ENCODE data around the gene MUC5B.

Gene MUC5B

DNA sequence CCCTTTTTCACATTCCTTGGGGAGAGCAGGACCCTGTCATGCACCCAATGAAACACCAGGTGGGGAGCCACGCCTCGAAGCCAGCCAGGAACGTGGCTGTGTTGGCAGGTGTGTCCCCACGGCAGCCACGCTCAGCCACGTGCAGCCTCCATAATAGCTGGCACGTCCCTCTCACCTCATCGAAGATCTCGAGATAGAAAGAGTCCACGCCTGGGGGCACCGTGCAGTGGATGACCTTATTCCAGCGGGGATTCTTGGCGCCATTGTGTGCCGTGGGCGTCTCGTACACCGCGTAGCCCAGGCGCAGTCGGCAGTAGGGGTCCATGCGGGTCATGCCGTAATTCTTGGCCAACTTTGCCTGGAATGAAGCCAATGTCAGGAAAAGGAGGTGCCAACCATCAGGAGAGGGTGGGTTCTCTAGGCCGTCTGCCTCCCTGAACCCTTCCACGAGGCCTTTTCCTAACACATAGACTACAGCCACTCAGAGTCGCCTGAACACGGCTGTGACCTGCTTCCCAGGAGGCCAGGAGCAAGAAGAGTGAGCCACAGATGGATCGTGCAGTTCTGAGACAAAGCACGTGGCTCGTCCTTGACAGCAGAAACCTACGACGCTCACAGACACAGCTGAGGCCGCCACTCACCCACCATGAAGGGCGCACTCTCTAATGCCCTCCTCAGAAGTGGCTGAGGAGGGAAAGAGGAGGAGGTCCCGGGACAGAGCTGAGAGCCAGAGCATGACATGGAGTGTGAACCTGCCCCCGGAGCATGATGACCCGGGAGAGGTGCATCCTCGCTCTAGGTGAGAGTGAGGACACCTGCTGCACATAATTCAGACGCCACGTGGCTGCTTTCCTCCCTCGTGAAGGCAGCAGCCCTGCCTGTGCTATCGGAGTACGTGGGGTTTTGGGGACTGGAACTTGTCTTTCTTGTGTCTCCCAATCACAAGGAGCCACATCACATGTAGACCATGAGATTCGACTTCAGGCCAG is 67.5 kb downstream of the MUC5B start:
- no peak overlapping the region for H3K4me2 ChIP-seq (ENCODE audit: low read length)
- H3K9me3 ChIP-seq (replicated peaks; ENCODE audit: low read length) = no peaks in the 10 kb centered on the region
- H3K4me1 ChIP-seq (ENCODE audit: control insufficient read depth, insufficient read depth, low read length) = no peaks in the 10 kb centered on the region
- H3K27me3 ChIP-seq (ENCODE audit: control insufficient read depth, insufficient read depth, low read length) = no peaks in the 10 kb centered on the region
- no peak overlapping the region for H3K9ac ChIP-seq (ENCODE audit: low read depth, low read length)
- H3K4me3 ChIP-seq (ENCODE audit: low read length) = no peak overlapping the region
- peaks cover 64% of the 10 kb centered on the region for H3K36me3 ChIP-seq (ENCODE audit: insufficient read depth, low read length)

DNA sequence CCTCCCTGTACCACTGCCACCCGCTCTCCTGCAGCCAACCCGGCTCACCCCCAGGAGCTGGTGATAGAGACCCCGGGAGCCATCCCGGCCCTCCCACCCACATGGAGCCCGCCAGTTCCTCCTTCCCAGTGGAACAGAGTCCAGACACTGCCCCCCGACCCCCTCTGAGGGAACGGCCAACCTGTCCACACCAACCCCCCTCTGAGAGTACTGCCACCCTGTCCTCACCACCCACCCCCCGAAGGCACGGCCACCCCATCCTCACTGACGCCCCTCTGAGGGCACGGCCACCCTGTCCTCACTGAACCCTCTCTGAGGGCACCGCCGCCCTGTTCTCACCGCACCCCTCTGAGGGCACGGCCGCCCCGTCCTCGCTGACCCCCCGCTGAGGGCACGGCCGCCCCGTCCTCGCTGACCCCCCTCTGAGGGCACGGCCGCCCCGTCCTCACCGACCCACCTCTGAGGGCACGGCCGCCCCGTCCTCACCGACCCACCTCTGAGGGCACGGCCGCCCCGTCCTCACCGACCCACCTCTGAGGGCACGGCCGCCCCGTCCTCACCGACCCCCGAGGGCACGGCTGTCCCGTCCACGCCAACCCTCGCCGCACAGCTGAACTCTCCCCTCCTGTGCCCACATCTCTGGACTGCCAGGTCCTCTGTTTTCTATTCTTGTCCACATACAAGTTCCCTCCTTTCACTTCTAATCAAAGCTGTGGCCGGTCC is 68.6 kb downstream of the MUC5B start:
- Histone ChIP-seq H3K4me1 (ENCODE audit: control insufficient read depth, insufficient read depth, low read length) (no peaks in the 10 kb centered on the region), H3K9ac (ENCODE audit: low read depth, low read length) (no peak overlapping the region), H3K4me3 (ENCODE audit: low read length) (no peak overlapping the region), H3K36me3 (ENCODE audit: insufficient read depth, low read length) (peaks cover 57% of the 10 kb centered on the region), H3K27me3 (ENCODE audit: control insufficient read depth, insufficient read depth, low read length) (no peaks in the 10 kb centered on the region), H3K4me2 (ENCODE audit: low read length) (no peak overlapping the region), H3K9me3 (replicated peaks; ENCODE audit: low read length) (no peaks in the 10 kb centered on the region)

DNA sequence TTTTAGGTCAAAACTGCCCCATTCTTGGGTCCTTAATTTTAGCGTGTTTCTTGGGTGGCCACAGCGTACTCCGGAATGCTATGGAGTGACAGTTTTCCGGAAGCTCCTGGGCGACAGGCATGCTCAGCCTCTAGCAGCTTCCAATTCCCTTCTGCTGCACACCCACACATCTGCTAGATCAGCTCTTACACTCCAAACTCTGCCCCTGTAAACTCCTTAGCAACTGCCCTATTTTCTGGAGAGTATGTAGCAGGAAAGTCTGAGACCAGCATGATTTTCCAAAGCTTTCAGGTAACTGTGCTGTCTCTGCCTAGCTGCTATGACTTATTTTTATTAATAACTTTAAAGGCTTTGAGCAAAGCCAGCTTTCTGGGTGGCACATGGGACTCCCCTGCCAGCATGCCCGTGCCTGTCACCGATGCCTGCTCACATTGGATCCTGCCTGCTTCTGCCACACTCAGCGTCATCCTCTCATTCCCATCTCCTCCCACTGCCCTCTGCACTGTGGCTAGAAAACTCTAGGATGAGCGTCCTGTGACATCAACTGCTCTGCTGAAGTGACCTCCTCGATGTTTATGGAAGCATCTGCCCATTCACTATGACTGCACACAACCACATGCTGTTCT is 69.3 kb downstream of the MUC5B start:
- no peak overlapping the region for H3K4me2 ChIP-seq (ENCODE audit: low read length)
- no peak overlapping the region for H3K9ac ChIP-seq (ENCODE audit: low read depth, low read length)
- H3K27me3 ChIP-seq (ENCODE audit: control insufficient read depth, insufficient read depth, low read length) = no peaks in the 10 kb centered on the region
- no peak overlapping the region for H3K4me3 ChIP-seq (ENCODE audit: low read length)
- H3K9me3 ChIP-seq (replicated peaks; ENCODE audit: low read length) = no peaks in the 10 kb centered on the region
- H3K4me1 ChIP-seq (ENCODE audit: control insufficient read depth, insufficient read depth, low read length) = no peaks in the 10 kb centered on the region
- H3K36me3 ChIP-seq (ENCODE audit: insufficient read depth, low read length) = peaks cover 53% of the 10 kb centered on the region

DNA sequence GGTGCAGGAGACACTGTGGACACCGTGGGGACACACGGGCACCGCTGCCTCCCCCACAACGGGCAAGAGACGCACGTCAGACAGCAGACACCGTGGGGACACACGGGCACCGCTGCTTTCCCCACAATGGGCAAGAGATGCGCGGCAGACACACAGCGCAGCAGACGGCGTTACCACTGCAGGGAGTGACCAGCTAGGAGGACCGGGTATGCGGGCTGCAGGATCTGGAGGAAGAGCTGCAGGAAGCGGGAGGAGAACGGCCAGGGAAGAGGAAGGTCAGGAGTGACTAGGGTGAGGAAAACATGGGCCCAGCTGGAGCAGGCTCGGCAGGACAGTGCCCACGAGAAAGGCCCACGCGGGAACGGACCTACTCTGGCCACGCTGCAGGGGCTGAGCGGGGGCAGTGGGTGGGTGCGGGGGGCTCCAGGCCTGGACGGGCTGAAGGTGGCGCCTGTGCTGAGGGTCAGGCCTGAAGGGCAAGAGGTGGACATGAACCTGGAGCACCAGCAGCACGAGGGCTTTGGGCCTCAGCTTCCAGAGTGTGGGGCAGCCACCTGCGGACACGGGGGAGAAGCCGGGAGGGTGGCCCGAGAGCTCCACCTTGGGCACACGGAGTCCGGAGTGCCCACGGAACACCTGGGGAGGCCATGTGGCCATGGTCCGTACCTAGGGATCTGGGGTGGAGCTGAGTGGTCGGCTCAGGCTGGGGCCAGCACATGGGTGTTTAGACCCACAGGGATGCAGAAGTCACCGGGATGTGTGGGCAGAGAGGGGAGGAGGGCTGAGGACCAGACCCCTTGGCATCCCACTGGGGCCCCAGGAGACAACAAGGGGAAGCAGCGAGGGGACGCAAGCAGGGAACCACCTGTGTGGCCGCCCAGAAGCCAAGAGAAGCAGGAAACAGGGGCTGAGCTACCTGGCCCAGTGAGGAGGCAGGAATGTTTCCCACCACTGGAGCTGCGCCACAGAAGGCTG is 70.1 kb downstream of the MUC5B start:
- Histone ChIP-seq H3K9me3 (replicated peaks; ENCODE audit: low read length) (no peaks in the 10 kb centered on the region), H3K4me1 (ENCODE audit: control insufficient read depth, insufficient read depth, low read length) (peaks cover 3% of the 10 kb centered on the region), H3K27me3 (ENCODE audit: control insufficient read depth, insufficient read depth, low read length) (no peaks in the 10 kb centered on the region), H3K36me3 (ENCODE audit: insufficient read depth, low read length) (peaks cover 60% of the 10 kb centered on the region), H3K9ac (ENCODE audit: low read depth, low read length) (no peak overlapping the region), H3K4me2 (ENCODE audit: low read length) (no peak overlapping the region), H3K4me3 (ENCODE audit: low read length) (no peak overlapping the region)

DNA sequence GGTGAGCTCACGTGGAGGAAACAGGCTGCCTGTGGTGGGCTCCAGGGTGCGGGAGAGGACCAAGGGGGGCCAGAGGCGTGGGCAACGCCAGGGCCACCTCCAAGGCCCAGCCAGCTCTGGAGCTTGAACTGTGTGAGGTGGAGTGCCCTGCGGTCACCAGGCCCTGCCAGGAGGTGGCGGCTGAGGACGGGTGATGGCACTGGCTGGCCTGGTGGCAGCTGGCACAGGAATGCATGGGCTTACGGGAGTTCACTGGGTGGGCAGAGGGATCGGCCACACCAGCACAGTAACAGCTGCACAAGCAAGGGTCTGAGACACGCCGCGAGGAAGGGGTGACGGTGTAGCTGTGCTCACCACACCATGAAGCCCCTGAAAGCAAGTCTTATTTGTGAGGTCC is 70.8 kb downstream of the MUC5B start:
- Histone ChIP-seq H3K4me1 (ENCODE audit: control insufficient read depth, insufficient read depth, low read length) (peaks cover 10% of the 10 kb centered on the region), H3K4me3 (ENCODE audit: low read length) (no peak overlapping the region), H3K4me2 (ENCODE audit: low read length) (no peak overlapping the region), H3K36me3 (ENCODE audit: insufficient read depth, low read length) (peaks cover 55% of the 10 kb centered on the region), H3K9ac (ENCODE audit: low read depth, low read length) (no peak overlapping the region), H3K27me3 (ENCODE audit: control insufficient read depth, insufficient read depth, low read length) (no peaks in the 10 kb centered on the region), H3K9me3 (replicated peaks; ENCODE audit: low read length) (no peaks in the 10 kb centered on the region)

DNA sequence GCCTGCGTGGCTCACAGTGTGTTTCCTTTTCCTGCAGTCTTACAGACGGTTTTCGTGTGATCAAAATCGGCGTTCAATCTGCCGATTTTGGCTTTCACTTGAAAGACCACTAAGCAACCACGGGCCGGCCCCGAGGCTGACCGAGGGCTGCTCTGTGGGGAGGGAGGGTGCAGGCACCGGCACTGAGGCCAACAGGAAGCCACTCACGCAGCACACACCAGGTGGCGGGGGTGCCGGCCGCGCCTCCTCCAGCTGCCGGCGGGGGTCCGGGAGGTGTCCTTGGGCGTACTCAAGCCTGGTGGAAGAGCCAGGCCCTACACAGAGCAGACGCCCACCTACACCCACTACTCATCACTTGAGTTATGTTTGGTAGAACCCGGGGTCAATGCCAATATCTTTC is 72.2 kb downstream of the MUC5B start:
- no peak overlapping the region for H3K9ac ChIP-seq (ENCODE audit: low read depth, low read length)

DNA sequence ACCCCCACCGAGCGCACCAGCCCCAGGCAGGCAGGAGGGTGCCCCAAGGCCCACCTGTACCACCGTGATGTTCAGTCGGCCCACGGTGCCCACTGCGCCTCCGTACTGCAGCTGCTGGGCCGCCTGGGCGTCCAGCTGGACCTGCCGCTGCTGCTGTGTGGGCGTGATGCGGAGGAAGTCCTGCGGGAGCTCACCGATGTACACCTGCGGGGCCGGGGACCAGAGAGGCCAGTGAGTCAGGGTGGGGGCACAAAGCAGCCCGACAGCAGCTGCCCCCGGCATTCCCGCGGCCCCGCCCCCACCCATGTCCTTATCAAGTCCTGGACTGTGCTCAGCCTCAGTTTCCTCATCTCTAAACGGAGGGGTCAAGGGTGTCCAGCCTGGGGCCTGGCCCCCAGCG is 72.7 kb downstream of the MUC5B start:
- peaks cover 22% of the 10 kb centered on the region for H3K4me1 ChIP-seq (ENCODE audit: control insufficient read depth, insufficient read depth, low read length)
- H3K9me3 ChIP-seq (replicated peaks; ENCODE audit: low read length) = no peaks in the 10 kb centered on the region
- no peak overlapping the region for H3K4me2 ChIP-seq (ENCODE audit: low read length)
- H3K9ac ChIP-seq (ENCODE audit: low read depth, low read length) = no peak overlapping the region
- H3K36me3 ChIP-seq (ENCODE audit: insufficient read depth, low read length) = peaks cover 39% of the 10 kb centered on the region
- no peaks in the 10 kb centered on the region for H3K27me3 ChIP-seq (ENCODE audit: control insufficient read depth, insufficient read depth, low read length)
- H3K4me3 ChIP-seq (ENCODE audit: low read length) = no peak overlapping the region

More for the DNA sequence above, 72.2 kb downstream of the MUC5B start:
- Histone ChIP-seq H3K4me1 (ENCODE audit: control insufficient read depth, insufficient read depth, low read length) (peaks cover 22% of the 10 kb centered on the region), H3K9me3 (replicated peaks; ENCODE audit: low read length) (no peaks in the 10 kb centered on the region), H3K4me3 (ENCODE audit: low read length) (no peak overlapping the region), H3K36me3 (ENCODE audit: insufficient read depth, low read length) (peaks cover 41% of the 10 kb centered on the region), H3K4me2 (ENCODE audit: low read length) (no peak overlapping the region), H3K27me3 (ENCODE audit: control insufficient read depth, insufficient read depth, low read length) (no peaks in the 10 kb centered on the region)

DNA sequence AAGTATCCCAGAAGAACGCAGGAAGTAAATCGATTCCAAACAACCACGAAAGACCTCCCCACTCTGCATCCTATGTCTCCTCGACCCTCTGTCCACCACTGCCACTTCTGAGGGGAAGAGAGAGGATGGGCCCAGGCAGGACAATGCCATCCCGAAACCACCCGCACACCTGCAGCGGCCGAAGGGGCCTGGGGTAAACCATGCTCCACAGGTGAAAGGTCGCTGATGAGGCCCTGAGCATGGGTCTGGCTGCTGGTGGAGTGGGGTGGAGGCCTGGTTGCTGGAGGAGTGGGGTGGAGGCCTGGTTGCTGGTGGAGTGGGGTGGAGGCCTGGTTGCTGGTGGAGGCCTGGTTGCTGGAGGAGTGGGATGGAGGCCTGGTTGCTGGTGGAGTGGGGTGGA is 73.4 kb downstream of the MUC5B start:
- Histone ChIP-seq H3K9ac (ENCODE audit: low read depth, low read length) (no peak overlapping the region), H3K4me3 (ENCODE audit: low read length) (no peak overlapping the region), H3K4me1 (ENCODE audit: control insufficient read depth, insufficient read depth, low read length) (peaks cover 22% of the 10 kb centered on the region), H3K9me3 (replicated peaks; ENCODE audit: low read length) (no peaks in the 10 kb centered on the region), H3K4me2 (ENCODE audit: low read length) (no peak overlapping the region), H3K27me3 (ENCODE audit: control insufficient read depth, insufficient read depth, low read length) (no peaks in the 10 kb centered on the region), H3K36me3 (ENCODE audit: insufficient read depth, low read length) (peaks cover 39% of the 10 kb centered on the region)

DNA sequence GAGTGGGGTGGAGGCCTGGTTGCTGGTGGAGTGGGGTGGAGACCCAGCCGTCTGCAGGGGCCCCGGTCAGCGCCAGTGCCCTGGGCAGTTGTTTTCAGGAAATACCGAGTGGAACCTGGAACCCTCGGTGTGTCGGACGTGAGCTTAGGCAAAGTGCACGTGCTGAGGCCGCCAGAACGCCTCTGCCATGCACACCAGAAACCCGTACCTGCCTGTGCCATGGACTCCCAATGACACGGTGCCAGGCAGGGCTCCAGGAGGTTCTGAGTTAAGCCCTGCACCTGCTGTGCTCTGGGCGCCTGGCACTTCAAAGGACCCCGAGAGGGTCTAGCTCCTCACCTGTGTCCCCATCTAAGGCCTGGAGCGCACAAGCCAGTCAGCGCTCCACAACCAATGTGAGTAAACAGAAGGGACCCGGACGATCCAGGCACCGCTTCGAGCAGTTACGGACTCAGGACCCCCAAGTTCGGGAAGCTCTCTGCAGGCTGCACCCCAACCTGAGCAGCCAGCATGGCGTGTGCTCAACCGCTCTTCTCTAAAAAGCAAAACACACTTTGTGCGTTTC is 74.2 kb downstream of the MUC5B start:
- Histone ChIP-seq H3K36me3 (ENCODE audit: insufficient read depth, low read length) (peaks cover 41% of the 10 kb centered on the region), H3K4me2 (ENCODE audit: low read length) (no peak overlapping the region), H3K4me3 (ENCODE audit: low read length) (no peak overlapping the region), H3K9ac (ENCODE audit: low read depth, low read length) (no peak overlapping the region), H3K9me3 (replicated peaks; ENCODE audit: low read length) (no peaks in the 10 kb centered on the region), H3K27me3 (ENCODE audit: control insufficient read depth, insufficient read depth, low read length) (no peaks in the 10 kb centered on the region), H3K4me1 (ENCODE audit: control insufficient read depth, insufficient read depth, low read length) (peaks cover 22% of the 10 kb centered on the region)

DNA sequence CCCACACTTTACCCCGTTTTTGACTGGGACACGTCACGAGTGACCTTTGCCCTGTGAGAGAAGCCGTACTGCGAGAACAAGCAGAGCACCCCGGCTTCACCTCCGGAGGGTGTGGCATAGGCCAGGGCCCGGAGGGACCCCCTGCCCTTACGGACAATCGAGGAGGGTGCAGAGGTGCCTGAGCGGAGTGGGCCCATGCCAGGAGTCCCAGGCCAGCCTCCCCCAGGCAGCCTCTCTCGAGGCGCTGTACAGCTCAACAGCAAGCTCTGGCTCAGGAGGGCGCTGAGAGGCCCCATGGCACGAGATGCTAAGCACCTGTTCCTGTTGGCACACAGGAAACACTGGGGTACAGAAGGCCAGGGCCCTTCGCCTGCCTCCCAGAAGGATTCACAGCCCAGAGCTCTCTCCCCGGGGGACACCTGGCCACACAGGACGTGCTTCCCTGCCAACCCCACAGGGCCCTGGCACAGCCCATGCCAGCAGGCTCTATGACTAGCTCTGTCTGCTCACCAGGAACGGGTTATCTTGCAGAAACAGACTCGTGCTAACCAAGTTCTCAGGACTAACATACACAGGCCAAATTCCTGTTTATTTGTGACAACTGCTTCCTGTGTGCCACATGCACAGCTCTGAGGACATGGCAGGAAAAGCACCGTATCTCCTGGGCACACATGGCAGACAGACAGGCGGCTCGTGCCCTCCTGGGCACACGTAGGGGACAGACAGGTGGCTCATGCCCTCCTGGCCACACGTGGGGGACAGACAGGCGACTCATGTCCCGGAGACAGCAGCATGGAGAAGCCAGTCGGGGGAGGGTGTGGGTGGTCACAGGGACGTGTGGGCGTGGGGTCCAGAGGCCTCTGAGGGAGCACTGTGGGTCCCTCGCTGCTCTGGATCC is 75.0 kb downstream of the MUC5B start:
- no peak overlapping the region for H3K4me2 ChIP-seq (ENCODE audit: low read length)
- H3K9ac ChIP-seq (ENCODE audit: low read depth, low read length) = no peak overlapping the region
- peaks cover 37% of the 10 kb centered on the region for H3K36me3 ChIP-seq (ENCODE audit: insufficient read depth, low read length)
- H3K9me3 ChIP-seq (replicated peaks; ENCODE audit: low read length) = no peaks in the 10 kb centered on the region
- H3K4me1 ChIP-seq (ENCODE audit: control insufficient read depth, insufficient read depth, low read length) = peaks cover 22% of the 10 kb centered on the region
- no peak overlapping the region for H3K4me3 ChIP-seq (ENCODE audit: low read length)
- no peaks in the 10 kb centered on the region for H3K27me3 ChIP-seq (ENCODE audit: control insufficient read depth, insufficient read depth, low read length)

Measured in skeletal muscle satellite cell (primary cell).